H9 (cell line): ENCODE data around the gene C8G. TPM values are rescaled to one million over a fixed set of nuclear protein-coding genes. Genes with fewer than 3 reads are reported as not detected.

Experiments
- DNase-seq: peaks from one replicate; pipeline ENCODE4 v3.0.0-alpha.2; 2017
- H2AFZ ChIP-seq: one replicate; pipeline ENCODE4 v1.6.1; 2013; ENCODE audit warnings: mild to moderate bottlenecking, low read length, control low read depth, moderate library complexity
- H2AK5ac ChIP-seq: 2 replicates; pipeline ENCODE4 v1.6.1; 2013; ENCODE audit warnings: low read length, control low read depth, mixed read lengths; ENCODE audit not compliant: insufficient read length
- H2BK120ac ChIP-seq: one replicate; pipeline ENCODE4 v1.6.1; 2013; ENCODE audit warnings: low read depth, mild to moderate bottlenecking, low read length, control low read depth, inconsistent platforms; ENCODE audit not compliant: poor library complexity, severe bottlenecking
- H2BK12ac ChIP-seq: 2 replicates; pipeline ENCODE4 v1.6.1; 2013; ENCODE audit warnings: low read length, control low read depth, mixed read lengths, low read depth; ENCODE audit not compliant: insufficient read length
- H2BK15ac ChIP-seq: 2 replicates; pipeline ENCODE4 v1.6.1; 2013; ENCODE audit warnings: low read depth, low read length, control low read depth
- H2BK20ac ChIP-seq: one replicate; pipeline ENCODE4 v1.6.1; 2013; ENCODE audit warnings: low read depth, mild to moderate bottlenecking, low read length, control low read depth, inconsistent platforms; ENCODE audit not compliant: poor library complexity, severe bottlenecking
- H2BK5ac ChIP-seq: 2 replicates; pipeline ENCODE4 v1.6.1; 2013; ENCODE audit warnings: low read length, control low read depth, mixed read lengths; ENCODE audit not compliant: insufficient read length
- H3K14ac ChIP-seq: 2 replicates; pipeline ENCODE4 v1.6.1; 2013; ENCODE audit warnings: low read length, control low read depth; ENCODE audit not compliant: insufficient read depth
- H3K18ac ChIP-seq: 2 replicates; pipeline ENCODE4 v1.6.1; 2013; ENCODE audit warnings: low read depth, mild to moderate bottlenecking, mixed read lengths, low read length, control low read depth; ENCODE audit not compliant: insufficient read length
- H3K23ac ChIP-seq: 2 replicates; pipeline ENCODE4 v1.6.1; 2013; ENCODE audit warnings: low read length, control low read depth, mixed read lengths, low read depth; ENCODE audit not compliant: insufficient read length
- H3K23me2 ChIP-seq: 2 replicates; pipeline ENCODE4 v1.6.1; 2013; ENCODE audit warnings: low read depth, mild to moderate bottlenecking, mixed read lengths, low read length, control low read depth; ENCODE audit not compliant: insufficient read length, poor library complexity, severe bottlenecking
- H3K27ac ChIP-seq: 2 replicates; pipeline ENCODE4 v1.5.1; 2013; ENCODE audit warnings: low read length, control low read depth, mixed read lengths, low read depth; ENCODE audit not compliant: insufficient read length
- H3K27me3 ChIP-seq: 2 replicates; pipeline ENCODE4 v1.6.1; 2013; ENCODE audit warnings: low read length, control low read depth, inconsistent platforms; ENCODE audit not compliant: insufficient read depth
- H3K4ac ChIP-seq: 2 replicates; pipeline ENCODE4 v1.6.1; 2013; ENCODE audit warnings: low read depth, mild to moderate bottlenecking, control low read depth, inconsistent platforms, low read length, moderate library complexity
- H3K4me1 ChIP-seq: 2 replicates; pipeline ENCODE4 v1.6.1; 2013; ENCODE audit warnings: low read length, control low read depth, inconsistent platforms; ENCODE audit not compliant: insufficient read depth
- H3K4me2 ChIP-seq: 2 replicates; pipeline ENCODE4 v1.6.1; 2013; ENCODE audit warnings: low read length, control low read depth, mixed read lengths; ENCODE audit not compliant: insufficient read length, insufficient read depth
- H3K56ac ChIP-seq: 2 replicates; pipeline ENCODE4 v1.6.1; 2013; ENCODE audit warnings: low read depth, mild to moderate bottlenecking, mixed read lengths, low read length, control low read depth; ENCODE audit not compliant: insufficient read length
- H3K79me1 ChIP-seq: 2 replicates; pipeline ENCODE4 v1.6.1; 2013; ENCODE audit warnings: low read depth, mild to moderate bottlenecking, moderate library complexity, low read length, control low read depth, inconsistent platforms; ENCODE audit not compliant: insufficient read depth, poor library complexity, severe bottlenecking
- H3K79me2 ChIP-seq: 2 replicates; pipeline ENCODE4 v1.6.1; 2013; ENCODE audit warnings: low read length, control low read depth, inconsistent platforms; ENCODE audit not compliant: insufficient read depth
- H3K9ac ChIP-seq: 2 replicates; pipeline ENCODE4 v1.6.1; 2013; ENCODE audit warnings: low read length, control low read depth, mixed read lengths; ENCODE audit not compliant: insufficient read length; ENCODE audit errors: extremely low read depth
- H3K9me3 ChIP-seq: one replicate; pipeline ENCODE4 v1.6.1; 2013; ENCODE audit warnings: low read depth, low read length, inconsistent platforms; ENCODE audit not compliant: control insufficient read depth
- H3T11ph ChIP-seq: one replicate; pipeline ENCODE4 v1.6.1; 2013; ENCODE audit warnings: mild to moderate bottlenecking, low read length, control low read depth, inconsistent platforms
- H4K20me1 ChIP-seq: one replicate; pipeline ENCODE4 v1.6.1; 2013; ENCODE audit not compliant: control insufficient read depth, insufficient read length, insufficient read depth
- H4K5ac ChIP-seq: 2 replicates; pipeline ENCODE4 v1.6.1; 2013; ENCODE audit warnings: low read depth, mild to moderate bottlenecking, mixed read lengths, low read length, control low read depth; ENCODE audit not compliant: insufficient read length
- H4K8ac ChIP-seq: replicated peaks from 2 replicates; pipeline ENCODE4 v1.6.1; 2013; ENCODE audit warnings: low read length, control low read depth, mixed read lengths, low read depth; ENCODE audit not compliant: insufficient read length
- H4K91ac ChIP-seq: 2 replicates; pipeline ENCODE4 v1.6.1; 2013; ENCODE audit warnings: low read depth, mild to moderate bottlenecking, moderate library complexity, mixed read lengths, low read length, control low read depth; ENCODE audit not compliant: insufficient read length
- H3K27ac Mint-ChIP-seq, 3 experiments: 2 replicates in 2 of 3; 3 replicates in 1 of 3; pipeline ENCODE4 v1.8.0; 2020 to 2021; ENCODE audit warnings: mixed read lengths in 3 of 3, mild to moderate bottlenecking in 1 of 3, moderate library complexity in 1 of 3
- H3K27me3 Mint-ChIP-seq: 2 replicates; pipeline ENCODE4 v1.8.0; 2021; ENCODE audit warnings: low read depth, mild to moderate bottlenecking, moderate library complexity, mixed read lengths
- H3K36me3 Mint-ChIP-seq, 3 experiments: 2 replicates in 2 of 3; 3 replicates in 1 of 3; pipeline ENCODE4 v1.8.0; 2020 to 2021; ENCODE audit warnings: low read depth in 3 of 3, mixed read lengths in 3 of 3; ENCODE audit not compliant: insufficient read depth in 1 of 3
- H3K4me1 Mint-ChIP-seq, 2 experiments: 2 replicates each; pipeline ENCODE4 v1.8.0; 2020; ENCODE audit warnings: mixed read lengths in 2 of 2
- H3K4me3 Mint-ChIP-seq, 2 experiments: 2 replicates in 1 of 2; 3 replicates in 1 of 2; pipeline ENCODE4 v1.8.0; 2020 to 2021; ENCODE audit warnings: mild to moderate bottlenecking in 2 of 2, mixed read lengths in 2 of 2, moderate library complexity in 1 of 2
- H3K9me3 Mint-ChIP-seq, 2 experiments: 2 replicates in 1 of 2; 3 replicates in 1 of 2; pipeline ENCODE4 v1.8.0; 2020; ENCODE audit warnings: mild to moderate bottlenecking in 2 of 2, mixed read lengths in 2 of 2, moderate library complexity in 1 of 2
- WGBS: extraction: QIAGEN DNeasy Blood & Tissue Kit; methylation state at CpG from one replicate; pipeline ENCODE4 v1.1.7; 2013; ENCODE audit warnings: missing lambda C conversion rate, low lambda C conversion rate, mixed read lengths; ENCODE audit not compliant: insufficient read length; ENCODE audit errors: extremely low coverage; 5-methylcytosine and 5-hydroxymethylcytosine counted together
- total RNA-seq: library from RNA; stranded (reverse); gene quantifications from 2 replicates; pipeline ENCODE4 v1.2.1, GENCODE V29; 2021
- TF ChIP-seq, protein P1 (sequence below): fragments of 200-600 bp; sonication (generic); conservative IDR thresholded peaks from 3 replicates; pipeline ENCODE4 v1.8.0; 2021; ENCODE audit warnings: antibody characterized with exemption, mild to moderate bottlenecking

The C8G gene
- total RNA-seq, 1 experiment from 2014 or later: 0.96 TPM

DNA sequence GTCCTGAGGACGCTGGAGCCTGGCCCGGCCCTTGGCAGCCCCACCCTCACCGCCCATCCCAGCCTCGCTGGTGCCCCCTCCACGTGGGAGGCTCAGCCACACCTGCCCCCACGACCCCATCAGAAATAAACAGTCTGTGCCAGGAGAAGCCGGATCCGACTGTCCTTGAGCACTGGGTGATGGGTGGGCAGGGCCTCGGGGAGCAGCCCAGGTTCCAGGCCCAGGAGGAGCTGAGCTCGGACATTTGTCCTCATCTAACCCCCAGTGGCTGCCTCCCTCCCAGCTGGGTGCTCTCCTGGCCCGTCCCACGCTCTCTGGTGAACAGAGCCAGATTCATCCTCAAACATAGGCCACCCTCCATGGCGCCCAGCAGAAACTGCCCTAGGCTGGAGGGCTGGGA lies 27.7 kb downstream of the C8G start:
- H3K4ac ChIP-seq: no peak overlapping the region
- H3K36me3 Mint-ChIP-seq: no peaks in the 10 kb centered on the region

More for the DNA sequence above, 27.7 kb downstream of the C8G start:
- no peak overlapping the region for H3K4me3 Mint-ChIP-seq
- TF ChIP-seq, protein P1, sequence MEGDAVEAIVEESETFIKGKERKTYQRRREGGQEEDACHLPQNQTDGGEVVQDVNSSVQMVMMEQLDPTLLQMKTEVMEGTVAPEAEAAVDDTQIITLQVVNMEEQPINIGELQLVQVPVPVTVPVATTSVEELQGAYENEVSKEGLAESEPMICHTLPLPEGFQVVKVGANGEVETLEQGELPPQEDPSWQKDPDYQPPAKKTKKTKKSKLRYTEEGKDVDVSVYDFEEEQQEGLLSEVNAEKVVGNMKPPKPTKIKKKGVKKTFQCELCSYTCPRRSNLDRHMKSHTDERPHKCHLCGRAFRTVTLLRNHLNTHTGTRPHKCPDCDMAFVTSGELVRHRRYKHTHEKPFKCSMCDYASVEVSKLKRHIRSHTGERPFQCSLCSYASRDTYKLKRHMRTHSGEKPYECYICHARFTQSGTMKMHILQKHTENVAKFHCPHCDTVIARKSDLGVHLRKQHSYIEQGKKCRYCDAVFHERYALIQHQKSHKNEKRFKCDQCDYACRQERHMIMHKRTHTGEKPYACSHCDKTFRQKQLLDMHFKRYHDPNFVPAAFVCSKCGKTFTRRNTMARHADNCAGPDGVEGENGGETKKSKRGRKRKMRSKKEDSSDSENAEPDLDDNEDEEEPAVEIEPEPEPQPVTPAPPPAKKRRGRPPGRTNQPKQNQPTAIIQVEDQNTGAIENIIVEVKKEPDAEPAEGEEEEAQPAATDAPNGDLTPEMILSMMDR: no peak
- Histone ChIP-seq H3K9me3 (no peaks in the 10 kb centered on the region), H4K91ac (no peak overlapping the region), H2BK12ac (no peak overlapping the region), H3K9ac (no peak overlapping the region), H3K56ac (no peak overlapping the region), H3K23me2 (peaks cover 2% of the 10 kb centered on the region), H2BK20ac (no peak overlapping the region), H4K8ac (no peak overlapping the region), H4K20me1 (no peaks in the 10 kb centered on the region), H4K5ac (no peak overlapping the region), H3K14ac (no peak overlapping the region), H2AFZ (no peak overlapping the region), H3K4me1 (no peaks in the 10 kb centered on the region), H2BK5ac (no peak overlapping the region), H3K27ac (no peak overlapping the region), H3K4me2 (no peak overlapping the region), H2BK120ac (no peak overlapping the region), H2AK5ac (no peak overlapping the region), H3K79me2 (no peaks in the 10 kb centered on the region), H2BK15ac (no peak overlapping the region), H3K18ac (no peak overlapping the region), H3K23ac (no peak overlapping the region), H3K79me1 (no peaks in the 10 kb centered on the region), H3K27me3 (no peaks in the 10 kb centered on the region), H3T11ph (no peak overlapping the region)
- peaks cover 2 to 8% of the 10 kb centered on the region in 2 experiments for H3K4me1 Mint-ChIP-seq
- no peaks in the 10 kb centered on the region for H3K9me3 Mint-ChIP-seq
- no CpG with 5 or more reads among the region's 13 CpGs for WGBS
- DNase-seq: no peak
- H3K27me3 Mint-ChIP-seq: peaks cover 7% of the 10 kb centered on the region
- H3K27ac Mint-ChIP-seq: no peak overlapping the region
